ENCODE data around the gene CACNA1H.
A peak's percentile ranks its signal among the peaks of the same experiment; 100 is the strongest.
"Not testable (repeated sequence)": the region's sequence is repeated elsewhere in the genome, so short reads cannot be mapped to it uniquely, and the experiment has no call there.

The CACNA1H gene

DNA sequence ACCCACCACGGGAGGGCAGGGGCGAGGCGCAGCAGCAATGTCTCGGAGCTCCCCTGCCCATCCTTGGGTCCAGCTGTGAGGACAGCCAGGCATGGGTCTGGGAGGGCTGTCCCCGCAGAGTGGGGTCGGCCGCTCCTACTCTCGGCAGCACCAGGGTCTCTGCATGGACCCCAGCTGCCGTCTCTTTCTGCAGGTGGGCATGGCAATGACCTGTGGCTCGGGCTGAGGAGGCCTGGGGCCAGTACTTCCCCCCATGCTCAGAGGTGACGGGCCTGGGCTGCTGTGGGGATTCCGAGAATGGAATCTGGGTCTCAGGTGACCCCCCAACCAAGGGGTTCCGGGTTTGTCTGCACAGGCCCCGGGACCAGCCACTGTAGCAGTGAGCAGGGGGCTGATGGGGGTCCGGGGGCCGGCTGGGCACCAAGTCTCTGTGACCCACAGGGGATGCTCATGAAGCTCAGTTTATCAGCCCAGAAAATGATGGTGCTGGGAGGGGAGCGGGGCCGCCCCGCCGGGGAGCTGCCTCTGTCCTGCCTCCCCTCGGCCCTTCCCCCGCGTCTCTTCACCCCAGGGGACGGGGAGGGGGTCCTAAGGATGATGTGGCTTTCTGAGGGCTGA lies 23.5 kb downstream of the CACNA1H start:
- no peak for DNase-seq

GRCh38 chr16:1177053-1177452 lies 24.1 kb downstream of the CACNA1H start:
- DNase-seq, result no peak

DNA sequence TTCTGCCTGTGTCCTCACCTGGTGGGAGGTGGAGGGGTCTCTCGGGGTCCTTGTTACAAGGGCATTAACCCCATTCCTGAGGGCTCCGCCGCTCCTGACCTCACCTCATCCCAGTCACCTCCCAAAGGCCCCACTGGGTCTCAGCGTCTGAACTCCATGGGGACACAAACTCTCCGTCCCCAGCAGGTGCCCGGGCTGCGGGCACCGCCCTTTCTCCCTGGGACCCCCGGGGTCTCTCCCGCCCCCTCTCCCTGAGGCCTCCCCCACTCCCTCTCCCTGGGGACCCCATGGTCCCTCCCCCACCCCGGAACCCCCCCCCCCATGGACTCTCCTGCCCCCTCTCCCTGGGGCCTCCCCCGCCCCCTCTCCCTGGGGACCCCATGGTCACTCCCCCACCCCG lies 24.8 kb downstream of the CACNA1H start:
- DNase-seq, result no peak

DNA sequence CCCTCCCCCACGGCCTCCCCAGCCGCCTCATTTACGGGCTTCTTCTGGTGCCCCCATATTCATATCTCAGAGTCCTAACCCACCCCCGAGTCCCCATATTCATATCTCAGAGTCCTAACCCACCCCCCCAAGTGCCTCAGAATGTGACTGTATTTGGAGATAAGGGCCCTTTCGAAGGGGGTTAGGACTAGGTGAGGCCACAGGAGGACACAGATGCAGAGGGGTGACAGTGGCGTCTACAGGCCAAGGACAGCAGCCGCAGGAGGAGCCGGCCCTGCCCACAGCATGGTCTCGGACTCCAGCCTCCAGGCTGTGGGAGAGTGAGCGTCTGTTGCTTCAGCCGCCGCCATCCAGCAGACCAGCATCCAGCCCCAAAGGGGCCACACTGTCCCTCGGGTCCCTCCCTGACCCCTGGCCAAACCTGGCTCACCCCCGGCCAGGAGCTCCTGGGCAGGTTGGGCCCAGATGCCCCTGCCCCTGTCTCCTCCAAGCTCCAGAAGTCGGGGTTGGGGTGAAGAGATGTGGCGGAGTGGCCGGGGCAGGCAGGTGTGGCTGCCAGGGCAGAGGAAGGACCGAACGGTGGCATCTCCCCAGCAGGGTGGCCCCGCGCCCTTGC lies 25.5 kb downstream of the CACNA1H start:
- DNase-seq, result no peak

DNA sequence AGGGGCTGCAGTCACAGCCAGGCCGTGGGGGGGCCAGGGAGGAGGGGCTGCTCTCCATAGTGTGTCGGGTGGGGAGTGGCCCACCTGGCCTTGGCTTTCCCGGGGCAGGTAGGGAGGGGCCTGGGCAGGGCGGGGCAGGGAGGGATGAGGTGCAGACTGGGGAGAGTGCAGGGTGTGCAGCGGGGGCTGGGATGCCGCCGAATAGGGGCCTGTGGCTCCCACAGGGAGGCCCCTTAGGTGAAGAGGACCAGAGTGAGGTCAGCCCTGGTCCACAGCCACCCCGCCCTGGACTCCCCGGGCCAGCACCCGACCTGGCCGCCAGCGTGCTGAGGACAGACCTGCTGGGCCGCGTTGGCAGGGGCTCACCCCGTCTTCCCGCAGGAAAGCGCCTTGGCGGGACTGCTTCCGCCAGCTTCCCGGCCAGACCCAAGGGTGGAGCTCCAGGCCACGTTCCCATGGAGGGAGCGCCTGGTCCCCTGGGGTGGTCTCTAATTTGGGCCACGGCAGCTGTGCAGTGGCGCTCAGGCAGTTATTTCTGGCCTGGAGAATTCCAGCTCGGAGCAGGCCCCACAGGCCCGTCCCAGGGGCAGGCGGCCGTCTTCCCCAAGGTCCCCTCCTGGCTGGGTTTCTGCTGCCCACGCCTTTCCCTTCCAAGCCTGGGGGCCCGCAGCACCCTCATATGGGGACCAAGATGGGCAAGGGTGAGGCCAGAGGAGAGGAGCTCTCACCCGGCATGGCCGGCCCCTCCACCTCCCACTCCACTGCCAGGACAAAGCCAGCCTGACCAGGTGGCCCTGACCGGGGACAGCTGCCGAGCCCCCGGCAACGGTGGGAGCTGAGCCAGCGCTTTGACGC lies 27.9 kb downstream of the CACNA1H start:
- DNase-seq, result no peak

- DNase-seq, result no peak
Observed at GRCh38 chr16:1181404-1182315, 28.8 kb downstream of the CACNA1H start.

DNA sequence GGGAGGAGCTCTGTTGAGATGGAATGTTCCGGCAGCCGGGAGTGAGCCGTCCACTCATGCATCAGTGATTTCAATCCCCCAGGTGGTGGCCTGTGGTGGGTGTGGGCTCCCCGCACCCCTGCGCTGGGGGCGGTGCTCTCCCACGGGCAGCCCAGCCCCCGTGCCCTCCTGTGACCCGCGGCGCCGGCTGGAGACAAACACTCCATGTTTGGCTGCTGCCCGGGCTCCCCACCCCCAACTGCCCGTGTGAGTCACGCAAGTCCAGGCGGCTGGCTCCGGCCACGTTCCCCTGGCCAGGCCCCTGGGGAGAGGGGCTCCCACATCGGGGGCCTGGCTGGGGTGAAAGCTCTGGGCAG lies 29.4 kb downstream of the CACNA1H start:
- DNase-seq, result no peak

GRCh38 chr16:1182950-1183907 lies 30.3 kb downstream of the CACNA1H start:
- DNase-seq, result no peak

GRCh38 chr16:1184156-1184868 lies 31.4 kb downstream of the CACNA1H start:
- DNase-seq, result no peak

- no peak for DNase-seq
Observed at GRCh38 chr16:1184980-1185379, 32.1 kb downstream of the CACNA1H start.

- not testable (repeated sequence) for DNase-seq
Observed at GRCh38 chr16:1185460-1186207, 32.7 kb downstream of the CACNA1H start.

DNA sequence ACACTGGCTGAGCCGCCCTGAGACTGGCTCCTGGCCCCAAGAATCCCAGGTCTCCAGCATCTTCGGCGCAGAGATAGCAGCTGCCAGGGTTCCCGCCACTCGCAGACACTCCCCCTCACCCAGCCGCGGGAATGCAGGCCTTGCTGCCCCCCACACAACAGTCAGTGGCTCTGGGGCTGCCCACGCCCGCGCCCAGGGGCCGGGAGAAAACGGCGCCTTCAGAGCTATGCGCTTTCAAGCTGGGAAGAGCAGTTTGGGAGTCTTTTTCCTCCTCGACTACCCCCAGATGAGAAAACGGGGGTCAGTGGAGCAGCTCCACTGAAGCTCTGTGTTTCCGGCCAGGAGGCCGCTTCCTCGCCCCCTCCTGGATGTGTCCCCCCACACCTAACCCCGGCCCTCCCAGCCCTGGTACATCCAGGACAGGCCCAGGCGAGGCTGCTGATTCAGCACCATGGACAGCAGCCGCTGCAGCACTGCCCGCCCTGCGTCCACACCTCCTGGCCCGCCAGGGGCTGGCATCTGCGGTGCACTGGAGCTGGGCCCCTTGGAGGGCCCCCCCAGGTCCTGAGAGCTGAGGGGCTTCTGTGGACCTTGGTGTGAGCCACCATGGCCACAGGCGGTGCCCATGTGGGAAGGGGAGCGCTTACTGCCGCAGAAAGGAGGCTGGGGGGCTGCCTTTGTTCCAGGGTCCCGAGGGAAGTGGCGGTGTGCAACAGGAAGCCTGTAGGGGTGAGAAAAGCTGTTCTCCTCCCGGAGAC lies 35.7 kb downstream of the CACNA1H start:
- DNase-seq, result peak; percentile 14 to 15

- DNase-seq, result no peak
Observed at GRCh38 chr16:1189455-1189854, 36.5 kb downstream of the CACNA1H start.

DNA sequence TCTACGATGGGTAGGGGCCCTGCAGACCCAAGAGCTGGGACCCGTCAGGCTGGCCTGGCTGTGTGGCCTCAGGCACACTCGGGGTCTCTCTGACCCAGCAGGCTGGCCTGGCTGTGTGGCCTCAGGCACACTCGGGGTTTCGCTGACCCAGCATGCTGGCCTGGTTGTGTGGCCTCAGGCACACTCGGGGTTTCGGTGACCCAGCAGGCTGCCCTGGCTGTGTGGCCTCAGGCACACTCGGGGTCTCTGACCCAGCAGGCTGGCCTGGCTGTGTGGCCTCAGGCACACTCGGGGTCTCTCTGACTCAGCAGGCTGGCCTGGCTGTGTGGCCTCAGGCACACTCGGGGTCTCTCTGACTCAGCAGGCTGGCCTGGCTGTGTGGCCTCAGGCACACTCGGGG lies 37.9 kb downstream of the CACNA1H start:
- not testable (repeated sequence) for DNase-seq

- DNase-seq, result no peak
Observed at GRCh38 chr16:1192384-1193073, 39.6 kb downstream of the CACNA1H start.

- DNase-seq, result no peak
Observed at GRCh38 chr16:1193143-1193824, 40.4 kb downstream of the CACNA1H start.

DNA sequence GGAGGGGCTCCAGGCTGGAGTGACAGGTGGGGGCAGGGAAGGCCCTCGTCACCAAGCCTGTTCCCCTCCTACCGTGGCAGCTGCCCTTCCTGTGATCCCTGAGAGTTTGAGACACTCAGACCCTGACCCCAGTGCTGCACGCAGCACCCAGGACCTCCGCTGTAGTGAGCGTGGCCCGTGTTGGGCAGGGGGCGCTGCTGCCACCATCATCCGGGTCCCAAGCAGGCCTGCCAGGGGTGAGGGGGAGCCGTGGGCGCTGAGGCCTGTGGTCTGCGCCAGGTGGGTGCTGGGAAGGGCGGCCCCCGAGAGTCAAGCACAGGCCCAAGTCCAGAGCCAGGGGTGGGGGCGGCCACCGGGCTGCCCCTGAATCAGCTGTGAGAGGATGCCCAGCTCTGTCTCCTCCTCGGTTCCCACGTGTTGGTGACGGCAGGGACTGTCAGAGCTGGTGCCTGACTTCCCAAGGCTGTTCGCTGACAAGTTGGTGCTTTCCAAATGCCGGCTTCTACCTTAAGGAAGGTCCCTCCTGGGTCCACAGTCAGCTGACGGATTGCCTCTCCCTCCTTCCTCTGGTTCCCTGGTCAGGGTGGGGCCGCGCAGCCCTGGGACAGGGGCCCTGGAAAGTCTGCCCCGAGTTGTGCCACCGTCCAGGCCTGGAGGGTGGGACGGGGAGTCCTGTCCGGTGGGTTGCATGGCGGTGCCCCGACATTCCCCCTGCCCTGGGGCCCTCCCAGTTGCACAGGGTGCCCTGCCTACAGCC lies 41.1 kb downstream of the CACNA1H start:
- DNase-seq, result no peak
